ENCODE measurements around the gene HYOU1. TPM values are rescaled to one million over a fixed set of nuclear protein-coding genes. Genes with fewer than 3 reads are reported as not detected.
"Not testable (repeated sequence)": the region's sequence is repeated elsewhere in the genome, so short reads cannot be mapped to it uniquely, and the experiment has no call there.

Gene HYOU1, protein sequence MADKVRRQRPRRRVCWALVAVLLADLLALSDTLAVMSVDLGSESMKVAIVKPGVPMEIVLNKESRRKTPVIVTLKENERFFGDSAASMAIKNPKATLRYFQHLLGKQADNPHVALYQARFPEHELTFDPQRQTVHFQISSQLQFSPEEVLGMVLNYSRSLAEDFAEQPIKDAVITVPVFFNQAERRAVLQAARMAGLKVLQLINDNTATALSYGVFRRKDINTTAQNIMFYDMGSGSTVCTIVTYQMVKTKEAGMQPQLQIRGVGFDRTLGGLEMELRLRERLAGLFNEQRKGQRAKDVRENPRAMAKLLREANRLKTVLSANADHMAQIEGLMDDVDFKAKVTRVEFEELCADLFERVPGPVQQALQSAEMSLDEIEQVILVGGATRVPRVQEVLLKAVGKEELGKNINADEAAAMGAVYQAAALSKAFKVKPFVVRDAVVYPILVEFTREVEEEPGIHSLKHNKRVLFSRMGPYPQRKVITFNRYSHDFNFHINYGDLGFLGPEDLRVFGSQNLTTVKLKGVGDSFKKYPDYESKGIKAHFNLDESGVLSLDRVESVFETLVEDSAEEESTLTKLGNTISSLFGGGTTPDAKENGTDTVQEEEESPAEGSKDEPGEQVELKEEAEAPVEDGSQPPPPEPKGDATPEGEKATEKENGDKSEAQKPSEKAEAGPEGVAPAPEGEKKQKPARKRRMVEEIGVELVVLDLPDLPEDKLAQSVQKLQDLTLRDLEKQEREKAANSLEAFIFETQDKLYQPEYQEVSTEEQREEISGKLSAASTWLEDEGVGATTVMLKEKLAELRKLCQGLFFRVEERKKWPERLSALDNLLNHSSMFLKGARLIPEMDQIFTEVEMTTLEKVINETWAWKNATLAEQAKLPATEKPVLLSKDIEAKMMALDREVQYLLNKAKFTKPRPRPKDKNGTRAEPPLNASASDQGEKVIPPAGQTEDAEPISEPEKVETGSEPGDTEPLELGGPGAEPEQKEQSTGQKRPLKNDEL
- 100 to 1,000 TPM in 1 of 6 donors, 10 to 100 TPM in 5; 33.5 to 202 (median 72.7) TPM for total RNA-seq

DNA sequence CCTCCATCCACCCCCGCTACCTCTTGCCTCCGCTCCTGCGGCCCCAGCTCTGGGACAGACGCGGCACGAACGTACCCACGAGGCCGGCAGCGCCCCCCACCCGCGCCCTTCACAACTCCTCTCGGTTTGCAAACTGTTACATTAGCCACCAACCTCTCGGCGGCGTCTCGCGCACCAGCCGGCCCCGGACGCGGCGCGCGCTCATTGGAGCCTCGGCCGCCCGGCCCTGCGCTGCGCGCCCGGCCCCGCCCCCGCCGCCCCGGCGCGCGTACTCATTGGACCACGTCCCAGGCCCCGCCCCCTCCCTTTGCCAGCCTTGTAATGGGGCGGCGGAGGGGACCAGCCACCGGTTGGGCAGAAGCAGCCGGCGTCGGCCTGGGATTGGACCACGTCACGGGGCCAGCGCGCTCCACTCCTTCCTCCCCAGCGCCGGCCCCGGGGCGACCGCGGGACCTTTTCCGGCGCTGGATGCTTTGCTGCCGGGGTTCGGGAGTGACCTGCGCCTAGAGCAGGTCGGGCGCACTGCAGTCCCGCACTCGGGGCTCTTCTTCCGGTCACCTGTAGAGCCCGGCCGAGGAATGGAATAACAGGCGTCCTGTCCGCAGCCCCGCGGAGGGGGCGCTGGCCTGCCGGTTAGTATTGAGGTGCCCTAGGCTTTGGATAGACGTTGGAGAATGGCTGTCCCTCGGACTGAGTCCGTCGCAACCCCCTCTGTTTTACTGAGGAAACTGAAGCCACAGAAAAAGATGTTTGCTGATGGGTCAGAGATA is at the start of gene HYOU1:
Gene HYOU1, minus strand, starts transcription at position 206 of the 770 bp plus-strand sequence. CDS start 1,045 bp downstream, outside the sequence.
- H3K9me3 ChIP-seq = no peaks in the 10 kb centered on the region
- peak within 1 kb of the TSS; percentile 81 to 99 (median 93) for H3K4me3 ChIP-seq
- H3K36me3 ChIP-seq = peaks cover 12 to 32% (median 29%) of the 10 kb centered on the region in 4 donors
- peak; percentile 44 to 66 for TF ChIP-seq POLR2AphosphoS5 (IDR thresholded peaks at IDR 0.05)
- peak in 4 of 6 experiments; percentile 21 to 47 (median 42) for TF ChIP-seq CTCF (IDR thresholded peaks at IDR 0.05)
- TF ChIP-seq EP300 (IDR thresholded peaks at IDR 0.05) = no peak
- peak in 3 of 4 donors; percentile 31 to 78 (median 66) for TF ChIP-seq POLR2A (IDR thresholded peaks at IDR 0.05)
- H3K4me1 ChIP-seq = peaks cover 14 to 24% (median 18%) of the 10 kb centered on the region in 4 donors
- DNase-seq = peak; percentile 99
- H3K27me3 ChIP-seq = no peaks in the 10 kb centered on the region
- WGBS, 2 donors = 0 to 1% methylated on average over 1 to 26 of the region's 79 CpGs
- peak; percentile 99 for ATAC-seq (ENCODE audit: low FRiP score in 2 of 2)
- peak within 1 kb of the TSS; percentile 81 to 90 (median 88) for H3K27ac ChIP-seq

DNA sequence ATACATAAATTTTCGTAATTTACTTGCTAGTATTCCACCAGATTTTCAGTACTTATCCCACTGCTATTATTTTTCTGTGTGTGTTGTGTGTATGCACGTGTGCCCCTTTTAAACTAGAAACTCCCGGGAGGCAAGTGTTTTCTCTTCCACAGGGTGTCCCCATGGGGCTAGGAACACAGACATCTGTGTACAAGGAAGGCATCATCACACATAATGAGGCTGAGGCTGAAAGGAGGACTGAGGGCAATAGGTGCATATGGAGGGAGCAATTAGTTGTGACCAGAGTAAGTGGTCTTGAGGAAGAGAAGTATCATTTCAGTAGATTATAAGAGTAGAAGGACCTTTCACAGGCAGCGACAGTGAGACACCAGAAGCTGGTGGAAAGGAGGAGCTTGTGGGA is 46.8 kb upstream of the HYOU1 start:
- H3K4me1 ChIP-seq = peaks cover 36 to 49% (median 37%) of the 10 kb centered on the region in 4 donors
- no peaks in the 10 kb centered on the region for H3K36me3 ChIP-seq
- H3K4me3 ChIP-seq = no peak overlapping the region
- H3K27me3 ChIP-seq = no peaks in the 10 kb centered on the region
- H3K9me3 ChIP-seq = no peaks in the 10 kb centered on the region
- no peak for DNase-seq
- 60 to 63% methylated on average over 4 of the region's 4 CpGs for WGBS, 2 donors
- peak overlapping the region in 2 of 4 donors; percentile 88 to 92 for H3K27ac ChIP-seq
- ATAC-seq (ENCODE audit: low FRiP score in 2 of 2) = no peak
- TF ChIP-seq POLR2A (IDR thresholded peaks at IDR 0.05) (no peak), CTCF (IDR thresholded peaks at IDR 0.05) (no peak), EP300 (IDR thresholded peaks at IDR 0.05) (no peak), POLR2AphosphoS5 (IDR thresholded peaks at IDR 0.05) (no peak)

DNA sequence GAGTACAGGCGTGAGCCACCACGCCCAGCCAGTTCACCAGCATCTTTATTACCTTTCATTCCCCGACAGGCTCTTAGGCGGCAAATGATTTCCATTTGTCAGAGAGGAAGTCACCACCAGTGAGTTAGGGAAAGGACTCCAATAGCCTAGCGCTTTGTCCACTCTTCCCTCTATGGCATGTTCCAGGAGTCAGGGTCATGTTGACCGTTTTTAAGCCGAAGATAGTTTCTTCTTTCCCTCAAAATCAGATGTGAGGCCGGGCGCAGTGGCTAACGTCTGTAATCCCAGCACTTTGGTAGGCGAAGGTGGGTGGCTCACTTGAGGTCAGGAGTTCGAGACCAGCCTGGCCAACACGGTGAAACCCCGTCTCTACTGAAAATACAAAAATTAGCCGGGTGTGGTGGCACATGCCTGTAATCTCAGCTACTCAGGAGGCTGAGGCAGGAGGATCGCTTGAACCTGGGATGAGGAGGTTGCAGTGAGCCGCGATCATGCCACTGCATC is 46.2 kb upstream of the HYOU1 start:
- Histone ChIP-seq H3K4me3 (peak overlapping the region in 3 of 4 donors; percentile 66 to 80 (median 68)), H3K27ac (peak overlapping the region; percentile 88 to 92 (median 89)), H3K4me1 (peaks cover 30 to 43% (median 32%) of the 10 kb centered on the region in 4 donors)
- ATAC-seq (ENCODE audit: low FRiP score in 2 of 2); H3K9me3 ChIP-seq; DNase-seq; H3K36me3 ChIP-seq; H3K27me3 ChIP-seq: not testable (repeated sequence)
- WGBS, 2 donors = 84 to 86% methylated on average over 17 to 18 of the region's 18 CpGs

DNA sequence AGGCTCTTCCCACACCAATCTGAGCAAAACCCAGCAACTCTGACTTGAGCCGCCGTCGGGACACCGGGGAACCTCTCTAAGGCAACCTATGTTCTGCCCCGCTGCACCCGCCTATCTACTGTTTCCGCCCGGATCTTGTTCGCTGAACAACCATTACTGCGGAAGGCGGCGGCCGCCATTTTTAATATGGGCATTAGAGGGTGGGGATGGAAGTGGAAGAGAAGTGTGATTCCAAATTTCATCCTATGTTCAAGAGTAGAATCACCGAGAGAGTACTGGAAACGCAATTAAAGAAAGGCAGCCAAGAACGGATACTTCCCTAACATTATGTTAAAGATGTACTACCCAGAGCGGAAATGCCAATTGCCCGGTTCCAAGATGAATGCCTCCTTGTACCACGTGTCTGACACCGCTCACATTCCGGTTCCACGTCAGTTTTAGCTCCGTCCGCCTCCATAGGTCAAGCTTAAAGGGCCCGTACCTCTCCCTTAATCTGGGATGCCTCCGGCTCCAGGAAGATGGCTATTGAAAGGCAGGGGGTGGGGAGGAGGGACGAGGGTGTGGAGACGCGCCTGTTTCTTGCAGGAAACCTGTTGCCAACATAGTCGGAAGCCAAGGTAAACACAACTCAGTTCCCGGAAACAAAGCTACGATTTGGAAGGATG is 44.9 kb upstream of the HYOU1 start, which contains the start of gene DPAGT1:
Gene DPAGT1, minus strand, starts transcription at position 95 of the 665 bp plus-strand sequence. CDS start 198 bp downstream, outside the sequence.
- TF ChIP-seq POLR2A (IDR thresholded peaks at IDR 0.05) (peak in 2 of 4 donors; percentile 37 to 58), POLR2AphosphoS5 (IDR thresholded peaks at IDR 0.05) (peak; percentile 64 to 65), EP300 (IDR thresholded peaks at IDR 0.05) (peak in 1 of 4 donors; percentile 2), CTCF (IDR thresholded peaks at IDR 0.05) (peak in 1 of 6 experiments; percentile 9)
- H3K27me3 ChIP-seq = no peaks in the 10 kb centered on the region
- peaks cover 28 to 39% (median 30%) of the 10 kb centered on the region in 4 donors for H3K4me1 ChIP-seq
- peak within 1 kb of the TSS; percentile 88 to 92 (median 89) for H3K27ac ChIP-seq
- WGBS, 2 donors = 0 to 3% methylated on average over 16 to 32 of the region's 32 CpGs
- H3K36me3 ChIP-seq = peaks cover 3 to 17% (median 9%) of the 10 kb centered on the region in 4 donors
- no peaks in the 10 kb centered on the region for H3K9me3 ChIP-seq
- DNase-seq = peak in 1 of 2 donors; percentile 93
- peak within 1 kb of the TSS; percentile 66 to 92 (median 74) for H3K4me3 ChIP-seq
- peak; percentile 97 for ATAC-seq (ENCODE audit: low FRiP score in 2 of 2)
